ENCODE results near the gene NABP2. TPM values are rescaled to one million over a fixed set of nuclear protein-coding genes. Genes with fewer than 3 reads are reported as not detected.

Gene NABP2
- total RNA-seq, 1 experiment from 2014 or later: 77.9 TPM

DNA sequence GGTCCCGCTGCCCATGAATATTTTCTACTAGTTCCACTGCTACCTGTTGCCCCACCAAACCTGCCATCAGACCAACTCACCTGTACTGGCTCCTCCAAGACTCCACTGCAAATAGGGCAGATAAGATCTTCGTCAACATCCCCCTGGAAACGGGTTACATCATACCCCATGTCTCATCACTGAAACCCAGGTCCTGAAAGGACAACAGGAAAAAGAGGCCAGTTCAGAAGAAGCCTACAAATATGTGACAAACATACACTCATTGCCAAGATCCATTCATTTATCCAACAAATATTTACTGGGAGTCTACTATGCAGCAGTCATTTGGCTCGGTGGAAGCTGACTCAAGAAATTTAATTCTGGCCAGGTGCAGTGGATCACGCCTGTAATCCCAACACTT, 10.3 kb upstream of the NABP2 start:
- DNase-seq (ENCODE audit: low read depth): no peak

DNA sequence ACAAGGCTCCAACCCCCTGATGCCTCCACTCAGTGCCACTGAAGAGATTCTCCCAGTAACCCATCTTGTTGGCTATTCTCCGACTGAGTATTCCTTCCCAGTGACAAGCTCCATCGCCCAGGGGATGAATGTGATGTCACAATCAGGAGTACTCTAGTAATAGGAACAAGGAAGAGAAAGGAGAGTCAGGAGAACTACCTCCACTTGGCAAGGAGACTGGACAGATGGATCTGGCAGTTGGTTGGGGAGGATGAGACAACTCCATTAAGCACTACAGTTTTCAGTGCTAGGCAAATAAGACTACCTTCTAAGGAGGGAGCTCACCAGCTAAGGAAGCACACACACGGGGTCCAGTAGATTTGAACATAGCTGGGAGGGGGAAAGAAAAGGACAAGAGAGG, 7.7 kb upstream of the NABP2 start:
- no peak for DNase-seq (ENCODE audit: low read depth)

DNA sequence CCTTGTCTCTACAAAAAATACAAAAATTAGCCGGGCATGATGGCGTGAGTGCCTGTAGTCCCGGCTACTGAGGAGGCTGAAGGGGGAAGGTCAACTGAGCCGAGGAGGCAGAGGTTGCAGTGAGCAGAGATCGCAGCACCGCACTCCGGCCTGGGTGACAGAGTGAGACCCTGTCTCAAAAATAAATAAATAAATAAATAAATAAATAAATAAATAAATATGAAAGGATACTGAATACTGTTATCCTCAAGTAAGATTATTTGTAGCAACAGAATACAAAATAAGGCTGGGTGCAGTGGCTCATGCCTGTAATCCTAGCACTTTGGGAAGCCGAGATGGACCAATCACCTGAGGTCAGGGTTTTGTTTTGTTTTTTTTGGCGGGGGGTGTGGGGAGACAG, 4.3 kb upstream of the NABP2 start:
- no peak for DNase-seq (ENCODE audit: low read depth)

- no peak for DNase-seq (ENCODE audit: low read depth)
These were observed 3.4 kb upstream of the NABP2 start for GRCh38 chr12:56220611-56221231.

DNA sequence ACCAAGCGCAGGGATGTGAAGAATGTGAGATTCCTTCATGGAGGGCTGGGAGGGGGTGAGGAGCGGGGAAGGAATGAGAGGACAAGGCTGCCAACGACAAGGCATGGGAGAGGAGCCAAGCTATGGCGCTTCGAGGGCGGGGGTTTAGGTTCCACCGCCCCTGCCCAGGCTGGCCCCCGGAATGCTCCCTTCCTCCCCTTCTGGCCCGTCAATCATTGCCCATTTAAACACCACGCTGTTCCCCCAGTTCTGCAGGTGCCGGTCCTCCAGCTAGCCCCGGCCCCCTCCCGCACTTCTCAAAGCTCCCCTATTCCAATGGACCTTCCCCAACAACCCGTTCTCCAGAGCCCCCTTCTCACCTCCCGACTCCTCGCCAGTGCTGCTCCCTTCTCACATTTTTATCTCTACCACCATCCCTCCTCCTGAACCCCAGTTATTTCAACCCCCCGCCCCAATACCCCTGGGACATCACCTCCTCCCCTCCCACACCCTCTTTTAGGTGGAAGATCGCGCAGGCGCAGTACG, 2.8 kb upstream of the NABP2 start:
- DNase-seq (ENCODE audit: low read depth): peak; percentile 65

- peak; percentile 98 for DNase-seq (ENCODE audit: low read depth)
These were observed 2.2 kb upstream of the NABP2 start, which contains the start of gene RNF41 for GRCh38 chr12:56221757-56222530. TSS of gene RNF41 (minus strand) at chr12:56221922. CDS start at chr12:56214047, 7,875 bp downstream.

GRCh38 chr12:56222531-56222895, 1.6 kb upstream of the NABP2 start:
- DNase-seq (ENCODE audit: low read depth): no peak

DNA sequence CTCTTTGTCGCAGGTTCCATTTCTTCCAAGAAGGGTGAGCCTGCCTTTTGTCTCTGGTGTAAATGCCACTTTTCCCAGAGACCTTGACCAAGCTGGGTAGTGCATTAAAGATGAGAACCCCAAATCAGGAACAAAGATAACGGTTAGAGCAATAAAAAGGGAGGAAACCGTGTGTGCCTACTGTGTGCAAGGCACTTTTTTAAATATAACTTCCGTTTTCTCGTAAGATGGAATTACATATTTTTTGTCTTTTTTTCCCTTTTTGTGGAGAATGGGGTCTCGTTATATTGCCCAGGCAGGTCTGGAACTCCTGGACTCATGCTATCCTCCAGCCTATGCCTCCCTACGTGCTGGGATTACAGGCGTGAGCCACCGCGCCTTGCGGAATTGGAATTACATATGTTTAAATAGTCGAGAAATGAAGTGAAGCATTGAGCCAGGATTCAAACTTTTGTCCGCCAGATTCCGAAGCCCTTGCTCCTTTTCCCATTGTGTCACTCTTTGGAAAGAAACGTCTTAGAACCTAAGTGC, 506 bp upstream of the NABP2 start:
- no peak for DNase-seq (ENCODE audit: low read depth)

- no peak for DNase-seq (ENCODE audit: low read depth)
These were observed 812 bp downstream of the NABP2 start for GRCh38 chr12:56224954-56225353.

DNA sequence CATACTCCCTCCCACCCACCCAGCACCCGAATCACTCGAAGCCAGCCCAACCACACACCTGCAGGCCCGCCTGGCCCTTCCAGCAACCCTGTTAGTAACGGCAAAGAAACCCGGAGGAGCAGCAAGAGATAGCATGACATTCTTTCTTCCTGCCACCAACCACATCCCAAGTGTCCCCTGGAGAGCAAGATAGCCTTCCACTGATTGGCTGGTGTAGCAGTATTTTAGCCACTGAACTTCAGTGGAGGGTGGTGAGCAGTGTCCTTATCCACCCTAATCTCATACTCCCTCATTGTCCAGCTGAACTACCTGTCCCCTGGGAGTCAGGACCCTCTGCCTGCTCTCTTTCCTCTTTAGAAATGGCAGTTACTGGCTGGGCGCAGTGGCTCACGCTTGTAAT, 4.9 kb downstream of the NABP2 start:
- DNase-seq (ENCODE audit: low read depth): no peak

- no peak for DNase-seq (ENCODE audit: low read depth)
These were observed 5.8 kb downstream of the NABP2 start, which contains the start of gene SLC39A5 for GRCh38 chr12:56229916-56230431. TSS of gene SLC39A5 (plus strand) at chr12:56230051. CDS start at chr12:56231275, 1,224 bp downstream.

- no peak for DNase-seq (ENCODE audit: low read depth)
These were observed 6.5 kb downstream of the NABP2 start for GRCh38 chr12:56230432-56231183.

- no peak for DNase-seq (ENCODE audit: low read depth)
These were observed 7.0 kb downstream of the NABP2 start for GRCh38 chr12:56231184-56231582.

- no peak for DNase-seq (ENCODE audit: low read depth)
These were observed 10.7 kb downstream of the NABP2 start for GRCh38 chr12:56234746-56235436.

GRCh38 chr12:56236091-56236490, 11.9 kb downstream of the NABP2 start:
- no peak for DNase-seq (ENCODE audit: low read depth)

GRCh38 chr12:56236985-56237384, 12.8 kb downstream of the NABP2 start:
- DNase-seq (ENCODE audit: low read depth): no peak

DNA sequence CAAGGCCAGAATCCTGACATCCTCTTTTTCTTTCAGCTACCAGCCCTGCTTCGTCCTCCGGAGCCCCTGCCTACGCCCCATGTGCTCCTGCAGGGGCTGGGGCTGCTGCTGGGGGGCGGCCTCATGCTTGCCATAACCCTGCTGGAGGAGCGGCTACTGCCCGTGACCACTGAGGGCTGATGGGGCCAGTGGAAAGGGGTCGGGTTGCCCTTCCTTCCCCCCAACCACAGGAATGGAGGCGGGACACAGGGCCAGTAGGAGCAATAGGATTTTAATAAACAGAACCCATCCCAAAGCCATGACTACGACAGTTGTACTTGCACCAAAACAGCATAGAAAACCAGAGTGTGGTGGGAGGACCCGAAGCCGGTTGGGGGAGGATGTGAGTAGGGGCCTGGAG, 13.4 kb downstream of the NABP2 start:
- no peak for DNase-seq (ENCODE audit: low read depth)

DNA sequence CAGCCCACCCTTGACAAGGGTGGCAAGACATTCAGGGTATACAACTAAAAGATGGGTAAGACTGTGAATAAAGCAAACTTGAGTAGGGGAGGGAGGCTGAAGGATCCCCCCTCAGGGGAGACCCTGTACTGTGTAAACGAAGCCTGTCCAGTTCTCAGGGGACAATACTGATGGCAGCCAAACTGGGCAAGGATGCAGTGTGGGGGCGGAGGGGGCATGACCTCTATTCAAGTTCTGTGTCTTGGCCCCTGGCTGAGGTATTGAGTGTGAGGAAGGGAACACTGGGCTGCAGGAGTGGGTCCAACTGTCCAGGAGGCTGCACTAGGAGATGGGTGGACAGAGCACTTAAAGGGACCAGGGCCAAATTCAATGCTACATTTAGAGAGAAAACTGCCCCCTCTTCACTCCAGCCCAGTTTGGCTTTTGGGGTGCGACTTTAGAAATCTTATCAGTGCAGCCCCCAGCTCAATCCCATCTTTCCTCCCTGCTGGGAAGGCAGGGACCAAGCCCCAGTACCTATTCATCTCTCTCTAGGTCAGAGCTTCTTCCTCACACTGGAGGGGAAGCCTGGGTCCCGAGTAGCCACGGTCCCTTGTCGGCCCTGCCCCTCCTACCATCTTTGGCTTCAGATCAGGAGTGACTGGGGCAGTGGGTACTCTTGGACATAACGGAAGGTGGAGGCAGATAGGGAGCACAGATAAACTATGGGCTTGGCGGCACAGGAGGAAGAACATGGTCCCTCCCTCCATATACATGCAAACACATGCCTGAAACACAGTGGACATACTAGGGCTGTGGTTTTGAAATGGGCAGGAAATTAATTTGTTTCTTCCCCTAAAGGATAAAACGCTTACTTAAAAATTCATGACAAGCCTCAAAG, 17.5 kb downstream of the NABP2 start:
- no peak for DNase-seq (ENCODE audit: low read depth)

- DNase-seq (ENCODE audit: low read depth): no peak
These were observed 18.8 kb downstream of the NABP2 start for GRCh38 chr12:56242986-56243385.

DNA sequence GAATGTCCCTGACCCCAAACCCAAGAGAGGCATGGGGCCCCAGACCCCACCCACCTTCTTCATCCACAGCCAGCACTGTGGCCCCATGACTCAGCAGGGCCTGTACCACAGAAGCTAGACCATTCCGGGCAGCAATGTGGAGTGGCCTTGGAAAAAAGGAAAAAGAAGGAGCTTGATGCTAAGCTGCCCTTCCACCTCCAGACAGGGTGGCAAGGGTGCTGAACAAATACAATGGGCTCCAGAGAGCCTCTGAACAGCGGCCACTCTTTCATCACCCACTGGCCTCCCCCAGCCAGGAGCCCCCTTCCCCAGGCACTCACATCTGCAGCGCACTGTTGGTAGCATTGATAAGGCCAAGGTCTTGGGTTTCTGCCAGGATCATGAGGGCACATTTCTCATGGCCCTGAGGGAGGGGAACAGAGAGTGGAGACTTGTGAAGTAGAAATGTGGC, 19.6 kb downstream of the NABP2 start:
- no peak for DNase-seq (ENCODE audit: low read depth)
